ENCODE measurements around the gene DENND4B. TPM values are rescaled to one million over a fixed set of nuclear protein-coding genes. Genes with fewer than 3 reads are reported as not detected.

DENND4B gene
- total and polyA plus RNA-seq, 9 of the 15 experiments (the other 6 are each of a cell fraction or from before 2014, with no cell fraction given), result 9.5 to 80.5 (median 23.1) TPM

DNA sequence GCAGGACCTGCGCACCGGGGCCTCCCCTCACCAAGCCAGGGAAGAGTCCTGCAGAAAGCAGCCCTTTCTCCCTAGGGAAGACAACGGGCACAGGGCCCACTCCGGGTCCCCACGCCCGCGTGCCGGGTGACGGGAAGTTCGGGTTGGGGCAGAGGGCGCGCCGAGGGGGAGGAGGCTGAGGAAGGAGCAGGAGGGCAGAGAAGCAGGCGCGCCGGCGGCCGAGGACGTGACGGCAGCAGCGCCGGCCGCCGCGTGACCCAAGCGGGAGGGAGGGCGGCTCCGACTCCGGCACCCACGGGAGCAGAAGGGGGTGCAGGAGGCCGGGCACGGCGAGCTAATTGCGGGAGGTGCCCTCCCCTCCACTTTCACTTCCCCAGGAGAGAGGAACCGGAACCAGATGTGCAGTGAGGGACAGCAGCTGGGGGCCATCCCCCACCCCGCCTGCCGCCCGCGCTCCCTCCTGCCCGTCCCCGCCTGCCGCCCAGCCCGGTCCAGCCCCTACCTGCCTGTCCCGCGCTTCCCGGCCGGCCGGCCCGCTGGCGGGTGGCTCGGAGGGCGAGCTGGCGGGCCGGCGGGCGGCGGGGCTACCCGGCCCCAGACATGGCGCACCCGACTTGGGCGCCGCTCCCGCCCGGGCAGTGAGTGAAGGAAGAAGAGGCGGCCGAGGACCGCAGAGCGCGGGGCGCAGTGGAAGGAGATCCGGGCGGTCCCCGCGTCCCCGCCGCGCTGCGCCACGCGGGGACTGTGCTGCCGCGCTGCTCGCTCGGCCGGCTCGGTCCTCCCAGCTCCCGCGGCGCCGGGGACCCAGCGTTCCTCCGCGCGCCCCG lies 510 bp downstream of the DENND4B start (continued):
- no peak for TF ChIP-seq SP2 (IDR thresholded peaks at IDR 0.05; ENCODE audit: extremely low read depth, low read depth, low read length, poor library complexity, severe bottlenecking)
- TF ChIP-seq, protein P1, sequence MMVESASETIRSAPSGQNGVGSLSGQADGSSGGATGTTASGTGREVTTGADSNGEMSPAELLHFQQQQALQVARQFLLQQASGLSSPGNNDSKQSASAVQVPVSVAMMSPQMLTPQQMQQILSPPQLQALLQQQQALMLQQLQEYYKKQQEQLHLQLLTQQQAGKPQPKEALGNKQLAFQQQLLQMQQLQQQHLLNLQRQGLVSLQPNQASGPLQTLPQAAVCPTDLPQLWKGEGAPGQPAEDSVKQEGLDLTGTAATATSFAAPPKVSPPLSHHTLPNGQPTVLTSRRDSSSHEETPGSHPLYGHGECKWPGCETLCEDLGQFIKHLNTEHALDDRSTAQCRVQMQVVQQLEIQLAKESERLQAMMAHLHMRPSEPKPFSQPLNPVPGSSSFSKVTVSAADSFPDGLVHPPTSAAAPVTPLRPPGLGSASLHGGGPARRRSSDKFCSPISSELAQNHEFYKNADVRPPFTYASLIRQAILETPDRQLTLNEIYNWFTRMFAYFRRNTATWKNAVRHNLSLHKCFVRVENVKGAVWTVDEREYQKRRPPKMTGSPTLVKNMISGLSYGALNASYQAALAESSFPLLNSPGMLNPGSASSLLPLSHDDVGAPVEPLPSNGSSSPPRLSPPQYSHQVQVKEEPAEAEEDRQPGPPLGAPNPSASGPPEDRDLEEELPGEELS (CRISPR knock-in tag; IDR thresholded peaks at IDR 0.05; ENCODE audit: borderline replicate concordance), result no peak
- no peak for TF ChIP-seq ZNF253 (CRISPR knock-in tag; conservative IDR thresholded peaks at IDR 0.05)
- no peak for TF ChIP-seq ZNF449 (CRISPR knock-in tag; IDR thresholded peaks at IDR 0.05)
- no peak for TF ChIP-seq TFAM (CRISPR knock-in tag; conservative IDR thresholded peaks at IDR 0.05)
- no peak for TF ChIP-seq KLF6 (CRISPR knock-in tag; IDR thresholded peaks at IDR 0.05; ENCODE audit: borderline replicate concordance)
- TF ChIP-seq ZNF282 (CRISPR knock-in tag; IDR thresholded peaks at IDR 0.05), result no peak
- no peak for TF ChIP-seq CHCHD3 (CRISPR knock-in tag; IDR thresholded peaks at IDR 0.05)
- TF ChIP-seq NFXL1 (CRISPR knock-in tag; IDR thresholded peaks at IDR 0.05), result no peak
- no peak for TF ChIP-seq NR3C1 (CRISPR knock-in tag; IDR thresholded peaks at IDR 0.05)
- TF ChIP-seq SRSF3 (IDR thresholded peaks at IDR 0.05; ENCODE audit: insufficient read depth, low read length), result no peak
- TF ChIP-seq HNRNPK (IDR thresholded peaks at IDR 0.05; ENCODE audit: low read depth, low read length, poor library complexity, severe bottlenecking), result no peak
- peak; percentile 64 for TF ChIP-seq MYC (IDR thresholded peaks at IDR 0.05; ENCODE audit: low read depth, low read length)
- no peak; the same call in 1 of the 2 replicates for TF ChIP-seq MYC (CRISPR knock-in tag; IDR thresholded peaks at IDR 0.05; ENCODE audit: borderline replicate concordance, low read depth)
- TF ChIP-seq TFE3 (CRISPR knock-in tag; IDR thresholded peaks at IDR 0.05), result no peak
- TF ChIP-seq, protein P2, sequence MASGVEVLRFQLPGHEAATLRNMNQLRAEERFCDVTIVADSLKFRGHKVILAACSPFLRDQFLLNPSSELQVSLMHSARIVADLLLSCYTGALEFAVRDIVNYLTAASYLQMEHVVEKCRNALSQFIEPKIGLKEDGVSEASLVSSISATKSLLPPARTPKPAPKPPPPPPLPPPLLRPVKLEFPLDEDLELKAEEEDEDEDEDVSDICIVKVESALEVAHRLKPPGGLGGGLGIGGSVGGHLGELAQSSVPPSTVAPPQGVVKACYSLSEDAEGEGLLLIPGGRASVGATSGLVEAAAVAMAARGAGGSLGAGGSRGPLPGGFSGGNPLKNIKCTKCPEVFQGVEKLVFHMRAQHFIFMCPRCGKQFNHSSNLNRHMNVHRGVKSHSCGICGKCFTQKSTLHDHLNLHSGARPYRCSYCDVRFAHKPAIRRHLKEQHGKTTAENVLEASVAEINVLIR (CRISPR knock-in tag; IDR thresholded peaks at IDR 0.05), result no peak
- no peak for TF ChIP-seq MAFF (IDR thresholded peaks at IDR 0.05; ENCODE audit: low read length)
- TF ChIP-seq PHF20 (IDR thresholded peaks at IDR 0.05; ENCODE audit: partially characterized antibody), result peak; percentile 47
- no peak for TF ChIP-seq ZNF3 (CRISPR knock-in tag; IDR thresholded peaks at IDR 0.05)
- peak; percentile 79 for TF ChIP-seq POLR2G (IDR thresholded peaks at IDR 0.05; ENCODE audit: low read depth, low read length)

Measured in K562 (cell line).